Stimulated activated CD8-positive, alpha-beta memory T cell treated with anti-CD3 and anti-CD28 coated beads, Interleukin-2, amount 100 ng/mL, for 48 hours (primary cell): ENCODE data around the gene ADAT1.

Experiments used
- DNase-seq, 2 donors: peaks; one replicate each; pipeline ENCODE4 v3.0.0-alpha.2; 2020; ENCODE audit warnings: low read depth in 2 of 2

Gene ADAT1, protein sequence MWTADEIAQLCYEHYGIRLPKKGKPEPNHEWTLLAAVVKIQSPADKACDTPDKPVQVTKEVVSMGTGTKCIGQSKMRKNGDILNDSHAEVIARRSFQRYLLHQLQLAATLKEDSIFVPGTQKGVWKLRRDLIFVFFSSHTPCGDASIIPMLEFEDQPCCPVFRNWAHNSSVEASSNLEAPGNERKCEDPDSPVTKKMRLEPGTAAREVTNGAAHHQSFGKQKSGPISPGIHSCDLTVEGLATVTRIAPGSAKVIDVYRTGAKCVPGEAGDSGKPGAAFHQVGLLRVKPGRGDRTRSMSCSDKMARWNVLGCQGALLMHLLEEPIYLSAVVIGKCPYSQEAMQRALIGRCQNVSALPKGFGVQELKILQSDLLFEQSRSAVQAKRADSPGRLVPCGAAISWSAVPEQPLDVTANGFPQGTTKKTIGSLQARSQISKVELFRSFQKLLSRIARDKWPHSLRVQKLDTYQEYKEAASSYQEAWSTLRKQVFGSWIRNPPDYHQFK

DNA sequence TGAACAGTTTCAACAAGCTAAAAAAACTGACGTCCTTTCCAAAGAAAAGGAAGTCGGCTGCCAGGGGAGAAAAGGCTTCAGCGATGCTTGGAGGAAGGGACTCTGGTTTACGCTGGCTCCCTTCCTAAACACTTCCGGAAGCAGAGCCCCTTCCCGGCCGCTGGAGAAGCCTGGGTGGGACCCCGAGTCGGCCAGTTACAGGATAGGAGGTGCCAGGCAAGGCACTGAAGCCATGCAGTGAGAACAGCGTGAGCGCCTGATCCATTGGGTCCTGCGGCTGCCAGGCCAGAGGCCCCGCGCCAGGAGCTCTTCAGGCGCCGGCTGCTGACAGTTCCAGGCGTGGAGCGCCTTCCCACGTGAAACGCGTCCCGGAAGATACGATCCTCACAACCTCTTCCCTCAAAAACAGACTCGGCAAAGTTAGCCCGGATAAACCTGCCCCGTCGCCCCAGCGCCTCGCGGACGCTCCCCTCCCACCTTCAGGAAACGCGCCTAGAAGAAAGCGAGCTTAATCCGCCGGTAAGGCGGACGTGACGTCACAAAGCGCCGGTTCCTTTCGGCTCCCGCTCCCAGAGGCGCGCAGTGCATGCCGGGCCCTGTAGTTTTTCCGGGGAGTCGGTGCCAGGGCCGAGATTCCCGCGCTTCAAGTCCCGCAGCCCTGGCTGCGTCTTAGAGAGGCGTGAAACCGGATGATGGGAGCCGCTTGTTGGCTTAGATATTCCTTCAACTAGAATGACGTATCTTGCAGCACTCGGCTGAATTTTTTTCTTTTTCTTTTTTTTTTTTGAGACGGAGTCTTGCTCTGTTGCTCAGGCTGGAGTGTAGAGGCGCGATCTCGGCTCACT lies at the start of gene ADAT1:
TSS of gene ADAT1 (minus strand) at position 521 of the 845 bp plus-strand sequence. CDS start 2,482 bp downstream, outside the sequence.
- DNase-seq: peak; percentile 95 to 96

DNA sequence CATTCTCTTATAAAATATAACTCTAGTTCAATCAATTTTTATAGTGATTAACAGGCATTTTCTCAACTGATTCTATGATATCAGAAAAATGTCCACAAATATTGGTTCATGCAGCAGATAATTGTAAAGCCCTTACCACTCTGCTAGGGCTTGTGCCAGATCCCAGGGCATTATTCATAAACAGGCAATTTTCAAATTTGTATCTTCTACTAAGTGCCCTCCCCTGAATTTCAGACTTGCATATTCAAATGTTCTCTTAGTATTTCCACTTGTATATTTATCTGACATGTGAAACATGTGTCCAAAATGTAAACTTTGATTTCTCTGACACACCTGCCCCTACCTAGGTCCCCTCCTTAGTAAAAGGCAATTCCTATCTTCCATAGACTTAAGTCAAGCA lies 44.4 kb upstream of the ADAT1 start:
- DNase-seq: no peak

DNA sequence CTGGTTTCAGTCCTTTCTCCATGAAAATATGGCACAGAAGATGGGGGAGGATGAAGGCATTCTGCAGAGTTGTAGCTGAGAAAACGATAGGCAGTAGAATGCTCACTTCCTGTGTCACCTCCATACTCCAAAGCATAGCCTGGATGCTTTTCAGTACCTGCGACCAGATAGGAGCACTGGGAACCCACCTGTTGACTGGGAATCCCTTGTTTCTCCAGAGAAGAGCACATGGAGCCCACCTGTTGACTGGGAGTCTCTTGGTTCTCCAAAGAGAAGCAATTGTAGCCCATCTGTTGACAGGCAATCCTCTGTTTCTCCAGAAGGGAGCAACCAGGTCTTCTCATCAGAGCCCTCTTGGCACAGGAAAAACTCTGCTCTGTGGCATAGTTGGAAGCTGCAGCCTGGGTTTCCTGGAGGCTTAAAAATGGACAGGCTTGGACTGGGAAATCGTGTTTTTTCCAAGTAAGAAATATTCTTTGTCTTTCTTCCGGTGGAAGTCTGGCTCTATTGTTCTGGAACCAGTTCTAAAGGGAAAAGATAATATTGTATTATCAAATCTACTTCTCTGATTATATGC lies 37.7 kb upstream of the ADAT1 start:
- DNase-seq: no peak

DNA sequence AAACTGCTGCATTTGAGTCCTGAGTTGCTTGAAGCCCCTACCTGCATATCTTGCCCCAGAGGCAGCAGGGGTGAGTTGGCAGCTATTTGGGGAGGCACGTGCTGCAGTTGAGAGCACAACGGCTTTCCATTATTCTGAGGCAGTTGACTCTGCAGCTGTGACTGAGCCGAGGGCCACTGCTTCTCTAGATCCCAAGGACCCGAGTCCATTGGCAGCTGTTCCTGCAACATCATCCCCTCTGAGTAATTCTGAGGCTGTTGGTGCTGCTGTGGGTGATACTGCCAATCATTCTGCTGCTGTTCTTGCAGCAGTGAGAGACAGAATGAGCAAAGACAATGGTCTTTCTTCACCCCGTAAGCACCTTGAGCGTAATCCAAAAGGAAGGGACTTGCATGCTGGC lies 37.2 kb upstream of the ADAT1 start:
- no peak for DNase-seq

DNA sequence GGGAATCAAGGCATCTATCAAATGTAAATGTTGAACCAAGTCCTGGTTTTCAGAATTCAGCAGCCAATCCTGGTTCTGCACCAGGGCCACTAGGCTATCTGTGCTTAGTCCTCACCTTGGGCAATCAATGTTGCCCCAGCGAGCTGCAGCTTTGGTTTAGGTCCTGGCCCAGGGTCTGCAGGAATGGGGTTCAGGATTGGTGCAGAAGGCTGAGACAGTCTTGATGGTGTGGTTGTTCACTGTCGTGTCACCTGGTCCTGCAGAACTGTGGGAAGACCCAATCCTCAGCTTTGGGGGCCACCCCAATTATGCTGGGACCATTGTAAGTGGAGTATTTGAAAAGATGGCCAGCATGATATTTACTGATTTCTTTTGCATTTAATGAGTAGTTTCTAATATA lies 35.1 kb upstream of the ADAT1 start:
- no peak for DNase-seq

DNA sequence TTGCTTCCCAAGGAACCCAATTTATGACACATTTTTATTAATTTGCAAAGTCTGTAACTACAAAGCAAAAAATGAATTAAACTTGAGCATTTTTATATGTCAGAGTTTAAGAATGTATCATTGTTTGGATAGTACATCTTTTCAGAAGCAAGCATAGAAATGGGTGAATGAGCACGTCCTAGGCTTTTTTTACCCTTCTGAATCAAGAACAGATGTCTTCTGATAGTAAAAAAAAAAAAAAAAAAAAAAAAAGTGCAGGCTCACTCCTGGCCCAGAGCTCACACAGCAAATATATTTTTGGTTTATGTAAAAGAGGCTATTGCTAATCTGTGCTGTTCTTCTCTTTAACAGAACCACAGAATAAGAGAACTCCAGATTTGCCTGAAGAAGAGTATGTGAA lies 30.8 kb upstream of the ADAT1 start:
- no peak for DNase-seq

DNA sequence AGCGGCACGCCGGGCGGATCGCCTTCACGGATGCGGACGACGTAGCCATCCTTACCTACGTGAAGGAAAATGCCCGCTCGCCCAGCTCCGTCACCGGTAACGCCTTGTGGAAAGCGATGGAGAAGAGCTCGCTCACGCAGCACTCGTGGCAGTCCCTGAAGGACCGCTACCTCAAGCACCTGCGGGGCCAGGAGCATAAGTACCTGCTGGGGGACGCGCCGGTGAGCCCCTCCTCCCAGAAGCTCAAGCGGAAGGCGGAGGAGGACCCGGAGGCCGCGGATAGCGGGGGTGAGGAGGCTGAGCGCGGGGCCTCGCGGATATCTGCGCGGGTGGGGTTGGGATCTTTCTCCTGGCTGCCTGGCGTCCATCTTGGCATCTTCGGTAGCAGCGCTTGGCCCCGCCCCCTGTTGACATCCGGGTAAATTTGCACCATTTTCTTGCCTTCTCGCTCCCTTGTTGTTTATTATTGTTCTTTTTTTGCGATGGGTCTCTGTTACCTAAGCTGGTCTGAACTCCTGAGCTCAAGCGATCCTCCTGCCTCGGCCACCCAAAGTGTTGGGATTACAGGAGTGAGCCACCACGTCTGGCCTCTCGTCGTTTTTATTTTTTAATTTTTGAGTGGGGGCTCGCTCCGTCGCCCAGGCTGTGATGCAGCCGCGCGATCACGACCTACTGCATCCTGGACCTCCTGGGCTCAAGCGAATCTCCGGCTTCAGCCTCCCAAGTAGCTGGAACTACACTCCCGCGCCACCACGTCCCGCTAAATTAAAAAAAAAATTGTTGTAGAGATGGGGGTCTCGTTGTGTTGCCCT lies 25.4 kb upstream of the ADAT1 start:
- DNase-seq: peak; percentile 75 to 80

DNA sequence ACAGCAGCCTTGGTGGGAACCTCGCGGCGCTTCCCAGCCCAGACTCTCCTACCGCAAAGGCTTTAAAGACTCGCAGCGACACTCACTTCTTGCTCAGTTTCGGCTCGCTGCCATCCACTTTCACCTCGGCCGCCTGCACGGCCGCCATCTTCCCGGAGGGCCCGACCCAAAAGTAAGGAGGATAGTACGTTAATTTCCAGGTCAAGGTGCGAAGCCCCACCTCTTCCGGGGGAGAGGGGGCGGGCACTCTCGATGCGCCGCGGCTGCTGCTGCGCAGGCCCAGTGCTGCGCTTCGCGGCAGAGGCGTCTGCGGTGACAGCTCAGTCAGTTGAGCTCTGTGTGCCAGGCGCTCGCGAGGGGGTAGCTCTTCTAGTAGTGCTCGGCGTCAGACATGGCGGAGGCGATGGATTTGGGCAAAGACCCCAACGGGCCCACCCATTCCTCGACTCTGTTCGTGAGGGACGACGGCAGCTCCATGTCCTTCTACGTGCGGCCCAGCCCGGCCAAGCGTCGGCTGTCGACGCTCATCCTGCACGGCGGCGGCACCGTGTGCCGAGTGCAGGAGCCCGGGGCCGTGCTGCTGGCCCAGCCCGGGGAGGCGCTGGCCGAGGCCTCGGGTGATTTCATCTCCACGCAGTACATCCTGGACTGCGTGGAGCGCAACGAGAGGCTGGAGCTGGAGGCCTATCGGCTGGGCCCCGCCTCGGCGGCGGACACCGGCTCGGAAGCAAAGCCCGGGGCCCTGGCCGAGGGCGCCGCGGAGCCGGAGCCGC lies 24.6 kb upstream of the ADAT1 start, which contains the start of the genes KARS1 and TERF2IP:
TSS of gene KARS1 (minus strand) at position 174 of the 773 bp plus-strand sequence. CDS start at position 148, 26 bp downstream.
TSS of gene TERF2IP (plus strand) at position 282 of the 773 bp plus-strand sequence. CDS start at position 392, 110 bp downstream.
- peak; percentile 89 to 91 for DNase-seq

DNA sequence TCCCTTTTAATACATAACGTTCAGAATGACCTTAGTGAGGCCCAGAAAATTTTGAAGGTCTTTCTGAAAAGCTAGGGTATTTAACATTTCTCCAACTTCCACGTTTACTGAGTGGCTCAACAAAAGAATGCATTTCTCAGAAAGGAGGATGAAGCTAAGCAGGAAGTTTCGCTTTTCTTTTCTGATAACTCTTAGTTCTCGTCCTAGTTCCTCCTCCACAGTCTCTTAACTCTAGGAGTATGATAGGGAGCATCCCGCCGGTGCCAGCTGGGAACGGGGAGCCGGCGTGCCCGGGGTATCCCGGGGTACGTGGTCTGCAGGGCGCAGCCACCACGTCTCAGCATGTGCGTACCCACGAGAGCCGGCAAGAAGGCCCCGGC lies 24.0 kb upstream of the ADAT1 start:
- no peak for DNase-seq

DNA sequence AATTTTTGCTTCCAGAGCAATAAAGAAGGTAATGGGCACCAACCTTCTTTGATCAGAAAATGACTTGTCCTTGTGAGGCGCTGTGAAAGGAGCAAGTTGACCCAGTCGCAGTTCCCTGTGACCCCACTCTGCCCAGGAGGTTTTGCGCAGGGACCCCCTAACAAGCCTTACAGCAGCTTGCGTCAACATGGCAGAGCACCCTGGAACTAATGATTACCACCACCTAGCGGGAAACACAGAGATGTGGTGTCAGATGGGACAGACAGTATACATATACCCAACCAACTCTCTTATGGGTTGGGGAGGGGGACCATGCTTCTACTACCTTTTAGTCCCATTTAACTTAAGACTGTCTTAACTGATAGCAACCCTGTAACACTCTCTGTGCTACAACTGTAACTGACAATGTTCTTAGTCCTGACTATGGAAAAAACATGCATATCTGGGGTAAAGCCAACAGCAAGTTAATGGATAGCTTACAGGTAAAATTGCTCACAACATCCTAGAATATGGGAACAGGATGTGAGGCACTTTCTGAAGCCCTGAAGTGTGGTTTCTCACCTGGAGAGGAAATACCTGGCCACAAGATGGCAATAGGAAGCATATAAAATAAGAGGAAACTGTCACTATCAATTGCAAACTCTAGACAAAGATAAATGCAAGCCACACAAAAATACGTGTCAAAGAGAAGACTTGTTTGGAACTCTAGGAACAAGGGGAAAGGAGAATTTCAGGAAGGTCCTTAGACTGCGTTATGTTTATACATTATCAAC lies 21.3 kb upstream of the ADAT1 start:
- no peak for DNase-seq

DNA sequence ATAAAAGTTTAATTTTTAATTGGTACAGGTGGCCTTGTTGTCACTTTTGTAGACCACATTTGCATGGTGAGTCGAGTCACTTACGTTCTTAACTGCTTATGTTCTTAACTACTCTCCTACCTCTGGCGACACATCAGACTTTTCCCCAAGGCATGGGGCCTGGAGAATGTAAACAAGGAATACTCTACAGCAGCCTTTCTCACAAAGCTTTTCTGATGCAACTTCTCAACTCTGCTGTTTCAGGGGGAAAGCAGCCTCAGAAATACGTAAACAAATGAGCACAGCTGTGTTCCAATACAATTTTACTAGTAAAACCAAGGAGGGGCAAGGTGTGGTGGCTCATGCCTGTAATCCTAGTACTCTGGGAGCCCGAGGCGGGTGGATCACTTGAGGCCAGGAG lies 17.5 kb upstream of the ADAT1 start:
- DNase-seq: no peak

DNA sequence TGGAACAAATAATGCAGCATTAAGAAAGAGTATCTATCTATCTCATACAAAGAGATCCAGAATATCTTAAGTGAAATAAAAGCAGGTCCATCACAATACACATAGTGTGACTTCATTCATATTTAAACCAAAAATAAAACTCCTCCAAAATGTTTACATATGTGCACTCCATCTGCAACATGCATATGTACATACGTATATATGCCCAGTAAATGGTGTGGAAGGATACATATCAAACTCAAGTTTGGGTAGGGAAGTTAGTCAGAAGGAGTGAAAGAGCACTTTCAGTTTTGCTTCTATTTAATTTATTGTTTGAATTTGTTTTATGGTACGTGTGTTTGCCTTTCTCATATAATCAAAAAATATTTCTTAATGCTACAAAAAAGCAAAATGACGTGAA lies 12.0 kb upstream of the ADAT1 start:
- no peak for DNase-seq

DNA sequence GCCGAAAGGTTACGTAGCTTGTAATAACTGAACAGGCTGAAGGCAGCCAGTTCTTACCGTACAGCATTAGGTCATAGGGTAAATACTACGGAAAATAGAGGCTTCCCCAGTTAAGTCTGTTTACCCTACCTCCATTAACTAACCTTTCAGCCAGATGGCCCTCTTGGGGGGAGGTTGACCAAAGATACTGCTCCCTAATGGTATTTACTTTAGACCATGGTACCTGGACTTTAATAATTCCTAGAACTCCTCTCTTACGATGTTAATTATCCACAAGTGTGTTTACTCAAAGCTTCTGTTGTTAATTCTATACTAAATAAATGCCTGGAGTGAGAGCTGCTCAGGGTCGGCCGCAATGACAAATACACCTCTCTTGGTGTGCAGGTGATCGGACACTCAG lies 9.8 kb upstream of the ADAT1 start:
- no peak for DNase-seq

DNA sequence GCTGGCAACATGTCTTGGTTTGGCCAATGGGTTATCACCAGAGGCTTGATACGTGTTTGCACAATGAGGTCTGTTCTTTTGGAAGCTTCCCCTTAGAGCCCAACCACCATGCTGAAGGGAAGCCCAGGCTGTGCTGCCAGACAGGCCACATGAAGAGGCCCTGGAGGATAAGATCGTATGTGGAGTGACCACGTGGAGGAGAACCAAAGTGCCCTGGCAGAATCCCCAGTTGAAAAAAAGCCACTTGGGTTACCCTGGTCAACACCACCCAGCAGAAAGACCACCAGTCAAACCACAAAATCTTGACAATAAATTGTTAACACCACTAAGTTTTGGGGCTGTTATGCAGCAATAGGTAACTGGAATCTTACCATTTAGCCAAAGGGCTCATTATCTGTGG lies 7.0 kb upstream of the ADAT1 start:
- no peak for DNase-seq

DNA sequence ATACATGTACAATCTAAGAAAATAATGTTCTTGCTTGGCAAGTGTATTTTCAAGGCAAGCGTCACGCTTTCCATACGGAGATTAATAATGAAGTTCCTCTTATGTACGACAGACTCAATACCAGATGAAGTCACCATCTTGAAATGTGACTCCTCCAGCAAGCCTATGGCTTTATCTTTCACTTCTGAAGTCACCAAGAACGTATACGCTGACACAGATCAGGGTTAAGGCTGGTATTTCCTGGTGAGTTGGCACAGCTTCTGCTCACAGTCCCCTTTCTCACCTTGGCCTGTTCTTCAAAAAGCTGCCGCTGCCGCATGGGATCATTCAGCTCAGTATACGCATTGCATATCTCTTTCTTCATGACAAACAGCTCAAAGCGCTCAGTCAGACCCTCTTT lies 6.1 kb upstream of the ADAT1 start:
- DNase-seq: no peak

DNA sequence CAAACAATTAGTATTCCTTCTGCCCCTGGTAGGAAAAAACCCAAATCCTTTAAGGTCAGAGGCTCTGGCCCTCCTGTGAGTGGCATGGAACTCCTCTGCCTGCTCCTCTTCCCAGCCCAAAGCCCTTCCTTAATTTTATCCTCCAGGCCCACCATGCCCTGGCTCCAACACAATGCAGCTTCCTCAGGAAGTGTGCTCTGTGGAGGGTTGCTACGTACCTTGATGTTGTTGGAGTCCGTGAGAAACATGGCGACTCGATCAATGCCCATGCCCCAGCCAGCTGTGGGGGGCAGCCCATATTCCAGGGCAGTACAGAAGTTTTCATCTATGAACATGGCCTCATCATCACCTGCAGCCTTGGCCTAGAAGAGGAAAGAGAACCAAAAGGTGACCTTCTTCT lies 5.3 kb upstream of the ADAT1 start:
- no peak for DNase-seq

DNA sequence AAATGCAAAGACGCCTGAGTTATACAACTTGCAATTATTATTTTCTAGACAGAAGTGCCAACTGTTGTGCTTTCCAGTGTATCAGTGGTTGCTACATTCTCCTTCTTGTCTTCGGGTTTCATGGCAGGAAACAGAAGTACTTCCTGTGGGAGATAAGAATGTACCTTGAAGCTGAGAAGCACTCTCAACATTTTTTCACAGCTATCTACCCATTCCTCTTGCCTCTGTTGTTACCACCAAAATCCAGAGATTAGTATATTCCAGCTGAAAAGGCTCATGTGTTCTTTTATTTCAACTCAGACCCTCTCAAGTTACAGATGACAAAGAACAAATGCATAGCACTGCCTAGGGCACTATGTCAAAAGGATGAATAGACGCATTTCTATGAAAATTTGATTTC lies 4.8 kb upstream of the ADAT1 start:
- DNase-seq: no peak

DNA sequence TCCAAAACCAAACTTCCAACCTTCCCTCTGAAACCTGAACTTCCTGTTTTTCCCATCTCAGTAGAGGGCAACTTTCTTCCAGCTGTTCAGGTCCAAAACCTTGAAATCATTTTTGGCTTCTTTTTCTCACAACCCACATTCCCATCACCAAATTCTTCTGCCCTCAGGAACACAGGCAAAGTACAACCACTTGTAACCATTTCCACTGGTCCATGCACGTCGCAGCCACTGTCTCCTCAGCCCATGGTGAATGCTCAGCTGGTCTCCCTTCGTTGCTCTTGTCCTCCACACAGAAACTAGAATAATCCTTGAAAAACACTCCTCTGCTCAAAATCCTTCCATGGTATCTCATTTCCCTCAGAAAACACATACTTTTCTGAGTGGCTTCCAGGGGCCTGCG lies 3.7 kb upstream of the ADAT1 start:
- no peak for DNase-seq

DNA sequence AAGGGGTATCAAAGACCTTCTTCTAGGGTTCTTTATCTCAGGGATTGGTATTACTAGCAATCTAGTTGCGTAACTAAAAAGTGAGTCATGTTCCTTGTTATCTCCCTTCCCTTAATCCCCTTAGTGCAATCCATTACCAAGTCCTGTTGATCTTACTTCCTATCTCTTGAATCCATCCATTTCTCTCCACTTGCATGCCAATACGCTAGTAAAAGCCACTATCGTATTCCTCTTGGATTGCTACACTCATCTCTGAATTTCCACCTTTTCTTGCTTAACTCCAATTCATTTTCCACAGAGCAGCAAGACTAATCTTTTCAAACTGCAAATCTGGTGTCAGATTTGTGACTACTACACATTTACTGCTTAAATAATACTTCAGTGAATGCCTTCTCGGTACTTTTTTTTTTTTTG lies 1.8 kb upstream of the ADAT1 start:
- no peak for DNase-seq

DNA sequence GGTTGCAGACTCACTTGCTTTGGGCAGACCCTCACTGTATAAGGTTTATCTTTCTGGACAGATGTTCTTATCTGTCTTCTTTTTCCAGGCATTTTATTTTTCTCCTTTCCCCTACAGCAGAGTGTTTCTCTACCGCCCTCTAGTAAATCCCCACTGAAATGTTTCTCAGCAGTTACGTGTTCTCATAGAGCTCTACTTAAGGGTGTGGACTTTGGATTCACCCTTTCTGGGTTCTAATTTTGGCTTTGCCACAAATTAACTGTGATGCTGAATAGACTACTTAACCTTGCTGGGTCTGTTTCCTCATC lies 2.0 kb downstream of the ADAT1 start:
- no peak for DNase-seq
